Neuronal stem cell (in vitro differentiated cells): ENCODE measurements around the gene CDK5R1. TPM values are rescaled to one million over a fixed set of nuclear protein-coding genes. Genes with fewer than 3 reads are reported as not detected.

Experiments used
- DNase-seq: peaks from one replicate; pipeline ENCODE4 v3.0.0-alpha.2; 2013; ENCODE audit warnings: low spot score
- H2AFZ ChIP-seq: one replicate; pipeline ENCODE4 v1.6.1; 2013; ENCODE audit warnings: mild to moderate bottlenecking, low read length, inconsistent platforms
- H2AK5ac ChIP-seq: 2 replicates; pipeline ENCODE4 v1.6.1; 2013; ENCODE audit warnings: low read depth, mild to moderate bottlenecking, inconsistent platforms, low read length, moderate library complexity, mixed read lengths
- H2BK120ac ChIP-seq: 2 replicates; pipeline ENCODE4 v1.6.1; 2013; ENCODE audit warnings: low read depth, mild to moderate bottlenecking, inconsistent platforms, low read length, moderate library complexity, mixed read lengths
- H2BK12ac ChIP-seq: one replicate; pipeline ENCODE4 v1.6.1; 2013; ENCODE audit warnings: low read length, inconsistent platforms
- H2BK15ac ChIP-seq: 2 replicates; pipeline ENCODE4 v1.6.1; 2013; ENCODE audit warnings: mild to moderate bottlenecking, low read length, inconsistent platforms, mixed read lengths
- H2BK5ac ChIP-seq: one replicate; pipeline ENCODE4 v1.6.1; 2013; ENCODE audit warnings: inconsistent platforms, mild to moderate bottlenecking, low read length, moderate library complexity
- H3K14ac ChIP-seq: one replicate; pipeline ENCODE4 v1.6.1; 2013; ENCODE audit warnings: low read length, inconsistent platforms
- H3K18ac ChIP-seq: 2 replicates; pipeline ENCODE4 v1.6.1; 2013; ENCODE audit warnings: low read length, inconsistent platforms
- H3K23ac ChIP-seq: 2 replicates; pipeline ENCODE4 v1.6.1; 2013; ENCODE audit warnings: low read depth, mild to moderate bottlenecking, mixed read lengths, low read length, inconsistent platforms; ENCODE audit not compliant: poor library complexity
- H3K27ac ChIP-seq: replicated peaks from 3 replicates; pipeline ENCODE4 v1.5.1; 2013; ENCODE audit warnings: low read length, inconsistent platforms
- H3K27me3 ChIP-seq, 3 experiments: 2 replicates each; pipeline ENCODE4 v1.6.1; 2013; ENCODE audit warnings: low read length in 3 of 3, mild to moderate bottlenecking in 2 of 3, inconsistent platforms in 1 of 3, low read depth in 1 of 3, mixed read lengths in 1 of 3, moderate library complexity in 1 of 3; ENCODE audit not compliant: control insufficient read depth in 3 of 3, insufficient read depth in 3 of 3
- H3K36me3 ChIP-seq, 2 donors: replicated peaks in 1 of 2; 2 replicates each; pipeline ENCODE4 v1.6.1; 2013; ENCODE audit warnings: low read length in 2 of 2; ENCODE audit not compliant: control insufficient read depth in 2 of 2, insufficient read depth in 2 of 2
- H3K4ac ChIP-seq: 2 replicates; pipeline ENCODE4 v1.6.1; 2013; ENCODE audit warnings: inconsistent platforms, mild to moderate bottlenecking, low read length, moderate library complexity
- H3K4me1 ChIP-seq, 2 donors: 1 replicate in 1 of 2; 2 replicates in 1 of 2; pipeline ENCODE4 v1.6.1; 2013; ENCODE audit warnings: low read length in 2 of 2, low read depth in 1 of 2; ENCODE audit not compliant: control insufficient read depth in 2 of 2, insufficient read depth in 1 of 2
- H3K4me2 ChIP-seq: one replicate; pipeline ENCODE4 v1.6.1; 2013; ENCODE audit warnings: mild to moderate bottlenecking, low read length, inconsistent platforms; ENCODE audit not compliant: insufficient read depth, poor library complexity, severe bottlenecking
- H3K4me3 ChIP-seq, 2 donors: 2 replicates each; pipeline ENCODE4 v1.5.1; 2013; ENCODE audit warnings: low read length in 2 of 2, mild to moderate bottlenecking in 2 of 2, inconsistent platforms in 1 of 2, moderate library complexity in 1 of 2
- H3K79me1 ChIP-seq: one replicate; pipeline ENCODE4 v1.6.1; 2013; ENCODE audit warnings: low read depth, mild to moderate bottlenecking, inconsistent platforms, low read length, moderate library complexity
- H3K9ac ChIP-seq: one replicate; pipeline ENCODE4 v1.6.1; 2013; ENCODE audit warnings: mild to moderate bottlenecking, low read depth, low read length, inconsistent platforms; ENCODE audit not compliant: poor library complexity
- H3K9me3 ChIP-seq, 2 donors: replicated peaks in 1 of 2; 2 replicates each; pipeline versions ENCODE3 to v1.6.1; 2013; ENCODE audit warnings: low read length in 2 of 2, mild to moderate bottlenecking in 2 of 2, inconsistent platforms in 1 of 2, low read depth in 1 of 2, mixed read lengths in 1 of 2, moderate library complexity in 1 of 2; ENCODE audit not compliant: control insufficient read depth in 2 of 2, insufficient read depth in 1 of 2
- H4K8ac ChIP-seq: one replicate; pipeline ENCODE4 v1.6.1; 2013; ENCODE audit warnings: low read depth, mild to moderate bottlenecking, inconsistent platforms, low read length, moderate library complexity
- H4K91ac ChIP-seq: one replicate; pipeline ENCODE4 v1.6.1; 2013; ENCODE audit warnings: low read length, low read depth, mild to moderate bottlenecking, inconsistent platforms; ENCODE audit not compliant: poor library complexity
- WGBS, 2 donors: extraction: QIAGEN DNeasy Blood & Tissue Kit; methylation state at CpG; one replicate each; pipeline ENCODE4 v1.1.7; 2013; ENCODE audit warnings: missing lambda C conversion rate in 2 of 2, mixed read lengths in 1 of 2; ENCODE audit not compliant: insufficient read length in 2 of 2, insufficient replicate concordance in 1 of 2; ENCODE audit errors: extremely low coverage in 2 of 2; 5-methylcytosine and 5-hydroxymethylcytosine counted together
- small RNA-seq: library from polyadenylated mRNA; stranded (forward); fragments of <200 nt; extraction: miRNeasy Mini kit (QIAGEN cat#:217004); gene quantifications from one replicate; pipeline ENCODE3, GENCODE V24; 2013; ENCODE audit not compliant: insufficient read depth

Gene CDK5R1

DNA sequence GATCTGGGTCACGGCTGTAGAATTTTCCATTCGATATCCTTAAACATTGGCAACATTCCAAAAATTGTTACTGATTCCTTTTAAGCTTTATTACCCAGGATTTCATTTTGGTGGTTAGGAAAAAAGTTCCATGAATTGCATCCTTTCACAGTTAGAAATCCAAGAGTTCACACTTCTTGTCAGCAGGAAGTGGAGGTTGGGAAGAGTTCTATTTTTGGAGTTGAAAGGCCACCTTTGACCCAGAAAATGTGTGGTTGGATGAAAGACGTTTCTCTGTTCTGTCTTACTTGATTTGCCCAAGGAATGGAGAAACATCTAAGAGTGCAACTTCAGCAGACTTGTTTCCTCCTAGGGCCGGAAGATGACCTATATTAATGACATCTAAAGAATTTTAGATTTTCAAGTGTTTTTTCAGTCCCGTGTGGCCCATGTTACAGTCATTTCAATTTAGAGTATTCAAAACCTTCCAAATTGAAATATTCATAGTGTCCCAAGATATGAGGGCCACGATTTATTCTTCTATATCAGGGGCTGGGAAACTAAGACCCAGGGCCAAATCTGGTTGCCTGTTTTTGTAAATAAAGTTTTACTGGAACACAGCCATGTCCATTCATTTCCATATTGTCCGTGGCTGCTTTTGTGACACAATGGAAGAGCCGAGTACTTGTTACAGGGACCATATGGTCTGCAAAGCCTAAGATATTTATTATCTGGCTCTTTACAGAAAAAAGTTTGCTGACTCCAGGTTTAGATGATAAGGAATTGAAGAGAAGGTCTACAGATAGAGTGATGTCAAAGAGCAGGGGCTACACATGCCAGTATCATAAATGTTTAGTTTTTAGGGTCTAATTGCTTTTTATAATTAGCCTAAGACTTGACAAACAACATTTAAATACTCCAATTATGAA is 50.2 kb downstream of the CDK5R1 start:
- H3K4ac ChIP-seq: no peak overlapping the region
- no peak overlapping the region for H3K4me2 ChIP-seq
- H2BK15ac ChIP-seq: no peak overlapping the region
- no peak overlapping the region for H3K18ac ChIP-seq
- H3K9ac ChIP-seq: no peak overlapping the region
- no peaks in the 10 kb centered on the region for H3K36me3 ChIP-seq
- peaks cover 0 to 2% of the 10 kb centered on the region in 2 donors for H3K4me1 ChIP-seq
- H3K9me3 ChIP-seq: no peaks in the 10 kb centered on the region
- no peak overlapping the region for H2BK120ac ChIP-seq
- WGBS, 2 donors: no CpG with 5 or more reads among the region's 8 CpGs
- no peak for DNase-seq
- H3K27ac ChIP-seq: no peak overlapping the region
- no peak overlapping the region for H4K8ac ChIP-seq
- H4K91ac ChIP-seq: no peak overlapping the region
- H3K27me3 ChIP-seq: no peaks in the 10 kb centered on the region
- peak overlapping the region; percentile 31 for H2AFZ ChIP-seq
- H3K79me1 ChIP-seq: no peaks in the 10 kb centered on the region
- H2AK5ac ChIP-seq: no peak overlapping the region
- H2BK5ac ChIP-seq: no peak overlapping the region
- no peak overlapping the region for H3K14ac ChIP-seq
- no peak overlapping the region for H3K4me3 ChIP-seq
- no peak overlapping the region for H3K23ac ChIP-seq
- no peak overlapping the region for H2BK12ac ChIP-seq

Small RNAs within 50 kb of the gene (small RNA-seq; reads per million reads assigned to genes)
- not detected for gene RF00019
